Measurements from ENCODE around the gene FBL. TPM values are rescaled to one million over a fixed set of nuclear protein-coding genes. Genes with fewer than 3 reads are reported as not detected.
"Not testable (repeated sequence)": the region's sequence is repeated elsewhere in the genome, so short reads cannot be mapped to it uniquely, and the experiment has no call there.

Gene FBL
- total RNA-seq, 1 donor from 2014 or later, result 123 TPM

- no peak for DNase-seq (ENCODE audit: extremely low read depth, low read depth, low spot score)
These were observed 20.6 kb downstream of the FBL start for GRCh38 chr19:39825531-39826076.

GRCh38 chr19:39825093-39825463, 21.1 kb downstream of the FBL start:
- DNase-seq (ENCODE audit: extremely low read depth, low read depth, low spot score), result no peak

GRCh38 chr19:39824143-39825092, 21.8 kb downstream of the FBL start:
- peak; percentile 74 for DNase-seq (ENCODE audit: extremely low read depth, low read depth, low spot score)

- DNase-seq (ENCODE audit: extremely low read depth, low read depth, low spot score), result no peak
These were observed 22.5 kb downstream of the FBL start for GRCh38 chr19:39823686-39824085.

- no peak for DNase-seq (ENCODE audit: extremely low read depth, low read depth, low spot score)
These were observed 25.5 kb downstream of the FBL start for GRCh38 chr19:39820696-39821095.

GRCh38 chr19:39819786-39820185, 26.4 kb downstream of the FBL start:
- DNase-seq (ENCODE audit: extremely low read depth, low read depth, low spot score), result no peak

GRCh38 chr19:39818626-39819097, 27.5 kb downstream of the FBL start:
- DNase-seq (ENCODE audit: extremely low read depth, low read depth, low spot score), result no peak

- DNase-seq (ENCODE audit: extremely low read depth, low read depth, low spot score), result no peak
These were observed 28.2 kb downstream of the FBL start for GRCh38 chr19:39817888-39818561.

GRCh38 chr19:39816287-39817048, 29.7 kb downstream of the FBL start:
- DNase-seq (ENCODE audit: extremely low read depth, low read depth, low spot score), result no peak

- DNase-seq (ENCODE audit: extremely low read depth, low read depth, low spot score), result no peak
These were observed 31.6 kb downstream of the FBL start for GRCh38 chr19:39814595-39814994.

- DNase-seq (ENCODE audit: extremely low read depth, low read depth, low spot score), result not testable (repeated sequence)
These were observed 32.1 kb downstream of the FBL start for GRCh38 chr19:39814111-39814510.

- no peak for DNase-seq (ENCODE audit: extremely low read depth, low read depth, low spot score)
These were observed 32.8 kb downstream of the FBL start for GRCh38 chr19:39813264-39813993.

GRCh38 chr19:39811064-39811463, 35.1 kb downstream of the FBL start:
- DNase-seq (ENCODE audit: extremely low read depth, low read depth, low spot score), result no peak

GRCh38 chr19:39810424-39810823, 35.8 kb downstream of the FBL start:
- DNase-seq (ENCODE audit: extremely low read depth, low read depth, low spot score), result no peak

GRCh38 chr19:39809368-39809767, 36.8 kb downstream of the FBL start:
- no peak for DNase-seq (ENCODE audit: extremely low read depth, low read depth, low spot score)

GRCh38 chr19:39808688-39809087, 37.5 kb downstream of the FBL start:
- not testable (repeated sequence) for DNase-seq (ENCODE audit: extremely low read depth, low read depth, low spot score)

- DNase-seq (ENCODE audit: extremely low read depth, low read depth, low spot score), result no peak
These were observed 38.3 kb downstream of the FBL start for GRCh38 chr19:39807846-39808364.

- DNase-seq (ENCODE audit: extremely low read depth, low read depth, low spot score), result no peak
These were observed 41.1 kb downstream of the FBL start for GRCh38 chr19:39805104-39805503.

- no peak for DNase-seq (ENCODE audit: extremely low read depth, low read depth, low spot score)
These were observed 43.2 kb downstream of the FBL start for GRCh38 chr19:39802958-39803357.

- no peak for DNase-seq (ENCODE audit: extremely low read depth, low read depth, low spot score)
These were observed 49.1 kb downstream of the FBL start for GRCh38 chr19:39797083-39797482.
